ENCODE data around the gene SLC10A7.
A peak's percentile ranks its signal among the peaks of the same experiment; 100 is the strongest.

SLC10A7 gene

DNA sequence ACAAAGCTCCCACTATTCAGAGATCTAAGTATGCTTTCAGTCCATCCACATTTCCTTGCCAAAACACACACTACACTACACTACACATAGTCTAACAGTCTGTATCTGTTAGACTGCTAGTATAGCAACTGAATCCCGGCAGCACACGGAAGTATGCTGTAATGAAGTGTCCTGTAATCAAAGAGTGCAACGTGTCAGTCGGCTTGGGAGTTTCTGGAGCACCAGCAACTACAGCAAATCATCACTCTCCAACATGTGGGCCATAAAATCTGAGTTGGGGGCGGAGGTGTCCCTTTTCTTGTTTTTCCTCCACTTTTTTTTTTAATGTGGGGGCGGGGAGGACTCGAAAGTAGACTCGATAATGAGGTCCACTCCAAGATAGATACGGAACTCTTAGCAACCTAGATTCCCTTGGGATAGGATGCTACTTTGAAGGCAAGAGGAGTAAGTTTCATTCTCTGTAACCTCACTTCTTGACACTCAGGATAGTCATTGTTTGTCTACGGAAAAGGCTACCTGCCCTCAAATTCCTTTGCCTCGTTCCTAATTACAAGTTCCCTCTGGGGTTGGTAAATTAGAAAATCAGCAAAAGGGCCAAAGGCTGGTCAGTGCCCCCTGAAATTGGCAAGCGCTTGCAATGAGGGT, 722 bp downstream of the SLC10A7 start:
- Histone ChIP-seq H3K4me3 (ENCODE audit: low read length) (peak overlapping the region; percentile 89), H3K9me2 (replicated peaks; ENCODE audit: control insufficient read depth, low read length) (no peaks in the 10 kb centered on the region), H3K4me1 (ENCODE audit: control insufficient read depth, low read length) (peaks cover 32% of the 10 kb centered on the region), H3K27me3 (ENCODE audit: control insufficient read depth, low read length) (no peaks in the 10 kb centered on the region), H3K79me2 (ENCODE audit: control insufficient read depth, low read length) (peaks cover 45% of the 10 kb centered on the region), H3K4me2 (ENCODE audit: low read length) (peak overlapping the region; percentile 96), H3F3A (ENCODE audit: control insufficient read depth, insufficient read depth) (no peaks in the 10 kb centered on the region), H3K27ac (ENCODE audit: low read depth, low read length) (peak overlapping the region; percentile 48), H4K20me1 (ENCODE audit: control insufficient read depth, insufficient read depth, low read depth, low read length) (no peaks in the 10 kb centered on the region), H3K9me3 (ENCODE audit: control insufficient read depth, insufficient read depth, low read length) (no peaks in the 10 kb centered on the region), H3K36me3 (ENCODE audit: control insufficient read depth, low read length) (peaks cover 4% of the 10 kb centered on the region; the same call in 1 of the 2 replicates)
- TF ChIP-seq EZH2phosphoT487 (IDR thresholded peaks at IDR 0.05; ENCODE audit: borderline replicate concordance, low read length) = no peak
- TF ChIP-seq, protein P1, sequence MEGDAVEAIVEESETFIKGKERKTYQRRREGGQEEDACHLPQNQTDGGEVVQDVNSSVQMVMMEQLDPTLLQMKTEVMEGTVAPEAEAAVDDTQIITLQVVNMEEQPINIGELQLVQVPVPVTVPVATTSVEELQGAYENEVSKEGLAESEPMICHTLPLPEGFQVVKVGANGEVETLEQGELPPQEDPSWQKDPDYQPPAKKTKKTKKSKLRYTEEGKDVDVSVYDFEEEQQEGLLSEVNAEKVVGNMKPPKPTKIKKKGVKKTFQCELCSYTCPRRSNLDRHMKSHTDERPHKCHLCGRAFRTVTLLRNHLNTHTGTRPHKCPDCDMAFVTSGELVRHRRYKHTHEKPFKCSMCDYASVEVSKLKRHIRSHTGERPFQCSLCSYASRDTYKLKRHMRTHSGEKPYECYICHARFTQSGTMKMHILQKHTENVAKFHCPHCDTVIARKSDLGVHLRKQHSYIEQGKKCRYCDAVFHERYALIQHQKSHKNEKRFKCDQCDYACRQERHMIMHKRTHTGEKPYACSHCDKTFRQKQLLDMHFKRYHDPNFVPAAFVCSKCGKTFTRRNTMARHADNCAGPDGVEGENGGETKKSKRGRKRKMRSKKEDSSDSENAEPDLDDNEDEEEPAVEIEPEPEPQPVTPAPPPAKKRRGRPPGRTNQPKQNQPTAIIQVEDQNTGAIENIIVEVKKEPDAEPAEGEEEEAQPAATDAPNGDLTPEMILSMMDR (IDR thresholded peaks at IDR 0.05; ENCODE audit: low read depth, low read length, poor library complexity, severe bottlenecking) = no peak

DNA sequence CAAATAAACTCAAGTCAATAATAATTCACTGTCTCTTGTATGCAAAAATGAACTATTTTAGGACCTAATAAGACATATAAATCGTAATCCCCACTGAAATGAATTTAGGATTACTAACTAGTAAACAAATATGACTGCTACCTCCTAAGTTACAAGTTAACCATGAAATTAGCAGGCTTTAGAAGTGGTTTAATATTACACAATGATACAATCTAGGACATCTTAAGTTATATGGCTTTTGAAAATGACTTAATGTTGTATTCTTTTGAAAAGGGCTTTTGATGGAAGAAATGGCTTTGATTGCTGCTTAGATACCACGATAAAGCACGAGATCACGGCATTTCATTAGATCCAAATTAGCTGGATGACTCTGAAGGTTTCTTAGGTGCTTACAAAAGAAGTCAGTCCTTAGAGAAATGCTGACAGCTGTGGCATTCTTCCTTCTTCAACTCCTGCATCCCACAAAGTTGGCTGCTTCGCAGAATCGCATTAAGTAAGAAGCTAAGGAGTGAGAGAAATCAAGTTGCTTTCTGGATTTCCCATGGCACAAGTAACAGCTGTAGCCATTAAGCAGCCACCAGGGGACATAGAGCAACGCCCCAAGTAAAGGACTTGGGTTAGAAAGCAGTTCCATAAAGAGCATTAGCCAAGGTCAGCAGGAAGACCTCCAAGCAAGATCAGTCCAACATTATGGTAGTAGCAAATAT, 6.9 kb downstream of the SLC10A7 start:
- peaks cover 20% of the 10 kb centered on the region for H3K79me2 ChIP-seq (ENCODE audit: control insufficient read depth, low read length)
- H3K27me3 ChIP-seq (ENCODE audit: control insufficient read depth, low read length) = no peaks in the 10 kb centered on the region
- H3K4me3 ChIP-seq (ENCODE audit: low read length) = no peak overlapping the region
- H3K4me2 ChIP-seq (ENCODE audit: low read length) = no peak overlapping the region
- H3K4me1 ChIP-seq (ENCODE audit: control insufficient read depth, low read length) = peaks cover 5% of the 10 kb centered on the region
- TF ChIP-seq EZH2phosphoT487 (IDR thresholded peaks at IDR 0.05; ENCODE audit: borderline replicate concordance, low read length) = no peak
- no peaks in the 10 kb centered on the region for H3K9me3 ChIP-seq (ENCODE audit: control insufficient read depth, insufficient read depth, low read length)
- no peaks in the 10 kb centered on the region for H3K9me2 ChIP-seq (replicated peaks; ENCODE audit: control insufficient read depth, low read length)
- no peak overlapping the region for H3K27ac ChIP-seq (ENCODE audit: low read depth, low read length)
- H3K36me3 ChIP-seq (ENCODE audit: control insufficient read depth, low read length) = no peaks in the 10 kb centered on the region; the same call in 1 of the 2 replicates
- no peaks in the 10 kb centered on the region for H3F3A ChIP-seq (ENCODE audit: control insufficient read depth, insufficient read depth)
- H4K20me1 ChIP-seq (ENCODE audit: control insufficient read depth, insufficient read depth, low read depth, low read length) = no peaks in the 10 kb centered on the region

DNA sequence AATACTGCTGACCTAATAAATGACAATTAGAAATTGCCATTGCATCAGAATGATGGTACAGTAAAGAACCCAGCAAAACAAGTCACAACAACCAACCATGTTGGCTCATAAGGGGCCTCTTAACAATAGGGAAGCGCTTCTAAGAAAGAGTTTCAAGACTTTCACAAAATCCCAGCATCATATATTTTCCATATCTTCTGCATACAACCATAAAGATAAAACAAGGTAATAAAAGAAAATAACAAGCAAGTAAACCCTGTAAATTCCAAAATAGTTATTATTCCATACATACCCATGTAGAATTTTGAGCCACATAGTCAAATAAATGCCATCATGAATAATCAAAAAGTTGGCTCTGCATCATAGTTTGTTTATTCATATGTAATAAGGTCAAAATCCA, 8.2 kb downstream of the SLC10A7 start:
- no peak for TF ChIP-seq EZH2phosphoT487 (IDR thresholded peaks at IDR 0.05; ENCODE audit: borderline replicate concordance, low read length)

DNA sequence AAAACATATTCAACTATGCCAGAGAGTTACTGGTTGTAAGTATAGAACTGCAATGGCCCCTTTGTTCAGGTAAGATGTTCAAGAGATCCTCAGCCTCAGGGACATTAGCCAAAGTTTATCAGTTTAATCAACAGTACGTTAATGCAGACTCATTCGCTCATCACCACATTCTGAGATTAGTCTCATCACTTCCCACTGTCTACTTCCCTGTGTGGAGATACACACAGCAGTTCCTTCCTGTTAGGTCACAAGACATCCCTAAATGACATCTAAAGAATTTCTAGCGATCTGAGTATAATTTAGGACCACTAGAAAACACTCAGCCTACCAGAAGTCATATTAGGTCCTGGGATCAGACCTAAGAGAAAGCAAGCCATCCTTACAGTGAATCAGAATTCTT, 10.4 kb downstream of the SLC10A7 start:
- no peaks in the 10 kb centered on the region for H3K27me3 ChIP-seq (ENCODE audit: control insufficient read depth, low read length)
- H3K27ac ChIP-seq (ENCODE audit: low read depth, low read length) = no peak overlapping the region
- H3K4me1 ChIP-seq (ENCODE audit: control insufficient read depth, low read length) = no peaks in the 10 kb centered on the region
- H3K9me2 ChIP-seq (replicated peaks; ENCODE audit: control insufficient read depth, low read length) = no peaks in the 10 kb centered on the region
- peaks cover 4% of the 10 kb centered on the region for H3K36me3 ChIP-seq (ENCODE audit: control insufficient read depth, low read length)
- no peaks in the 10 kb centered on the region for H3K9me3 ChIP-seq (ENCODE audit: control insufficient read depth, insufficient read depth, low read length)
- H3F3A ChIP-seq (ENCODE audit: control insufficient read depth, insufficient read depth) = no peaks in the 10 kb centered on the region
- no peak overlapping the region for H3K4me3 ChIP-seq (ENCODE audit: low read length)
- no peaks in the 10 kb centered on the region for H4K20me1 ChIP-seq (ENCODE audit: control insufficient read depth, insufficient read depth, low read depth, low read length)
- H3K4me2 ChIP-seq (ENCODE audit: low read length) = no peak overlapping the region
- no peaks in the 10 kb centered on the region for H3K79me2 ChIP-seq (ENCODE audit: control insufficient read depth, low read length)
- TF ChIP-seq, protein P1 (IDR thresholded peaks at IDR 0.05; ENCODE audit: low read depth, low read length, poor library complexity, severe bottlenecking) = no peak
- TF ChIP-seq EZH2phosphoT487 (IDR thresholded peaks at IDR 0.05; ENCODE audit: borderline replicate concordance, low read length) = no peak

More for the DNA sequence above, 8.2 kb downstream of the SLC10A7 start:
- Histone ChIP-seq H3K27ac (ENCODE audit: low read depth, low read length) (no peak overlapping the region), H3K9me2 (replicated peaks; ENCODE audit: control insufficient read depth, low read length) (no peaks in the 10 kb centered on the region), H3K79me2 (ENCODE audit: control insufficient read depth, low read length) (peaks cover 10% of the 10 kb centered on the region), H3K27me3 (ENCODE audit: control insufficient read depth, low read length) (no peaks in the 10 kb centered on the region), H3K4me3 (ENCODE audit: low read length) (no peak overlapping the region), H3K36me3 (ENCODE audit: control insufficient read depth, low read length) (peaks cover 4% of the 10 kb centered on the region), H3K4me1 (ENCODE audit: control insufficient read depth, low read length) (no peaks in the 10 kb centered on the region), H3K9me3 (ENCODE audit: control insufficient read depth, insufficient read depth, low read length) (no peaks in the 10 kb centered on the region), H4K20me1 (ENCODE audit: control insufficient read depth, insufficient read depth, low read depth, low read length) (no peaks in the 10 kb centered on the region), H3F3A (ENCODE audit: control insufficient read depth, insufficient read depth) (no peaks in the 10 kb centered on the region), H3K4me2 (ENCODE audit: low read length) (no peak overlapping the region)

All from DOHH2 (cell line).